Cardiac septum (tissue), 1 donor: ENCODE measurements around the gene MAP4K3. TPM values are rescaled to one million over a fixed set of nuclear protein-coding genes. Genes with fewer than 3 reads are reported as not detected.
"Not testable (repeated sequence)": the region's sequence is repeated elsewhere in the genome, so short reads cannot be mapped to it uniquely, and the experiment has no call there.

Source experiments
- DNase-seq: peaks from one replicate; pipeline ENCODE4 v3.0.0-alpha.2; 2020; ENCODE audit warnings: low spot score
- intact Hi-C: fragments of 100-400 bp; cut with DNase I; formaldehyde crosslinking; loops from one replicate; pipeline ENCODE4 v1.14.0; 2022
- total RNA-seq: library from RNA; stranded (reverse); fragmentation: NEBNext Ultra II Directional; extraction: Animal tissue kit (Norgen Biotek cat#: 25700); gene quantifications from one replicate; pipeline ENCODE4 v1.2.1, GENCODE V29; 2021
- donor health status: DM: no; HTN: no; CAD: no.

Gene MAP4K3
- total RNA-seq, 1 donor from 2014 or later: 40.0 TPM

DNA sequence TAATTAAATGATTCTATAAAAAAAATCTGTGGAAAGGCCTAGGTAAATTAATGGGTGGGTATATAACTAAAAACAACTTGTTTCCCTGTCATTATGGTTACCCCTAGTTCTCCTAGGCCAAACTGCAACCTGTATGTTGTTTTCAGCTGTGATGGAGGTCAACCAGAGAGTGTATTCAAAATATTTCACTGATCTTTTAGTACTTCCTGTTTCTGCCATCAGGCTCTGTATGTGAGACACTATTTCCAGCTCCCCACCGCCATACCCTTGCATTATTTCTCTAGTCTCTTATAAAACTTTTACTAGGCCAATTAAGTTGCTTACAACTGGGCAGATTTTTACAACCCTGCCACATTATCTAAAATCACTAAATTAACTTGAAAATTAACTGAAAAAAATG, 172.4 kb downstream of the MAP4K3 start:
- intact Hi-C loops: no loop called here
- no peak for DNase-seq

DNA sequence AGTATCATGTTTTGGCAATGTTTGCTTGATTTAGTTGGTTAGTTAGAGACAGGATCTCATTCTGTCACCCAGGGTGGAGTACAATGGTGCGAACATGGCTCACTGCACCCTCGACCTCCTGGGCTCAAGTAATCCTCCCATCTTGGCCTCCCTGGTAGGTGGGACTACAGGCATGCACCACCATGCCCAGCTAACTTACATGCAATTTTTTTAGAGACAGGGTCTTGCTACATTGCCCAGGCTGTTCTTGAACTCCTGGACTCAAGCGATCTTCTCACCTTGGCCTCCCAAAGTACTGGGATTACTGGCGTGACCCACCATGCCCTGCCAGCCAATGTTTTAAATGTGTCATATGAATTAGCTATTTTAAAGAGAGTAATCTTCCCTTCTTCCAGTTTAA, 177.0 kb downstream of the MAP4K3 start:
- DNase-seq: no peak
- intact Hi-C loops: no loop called here

DNA sequence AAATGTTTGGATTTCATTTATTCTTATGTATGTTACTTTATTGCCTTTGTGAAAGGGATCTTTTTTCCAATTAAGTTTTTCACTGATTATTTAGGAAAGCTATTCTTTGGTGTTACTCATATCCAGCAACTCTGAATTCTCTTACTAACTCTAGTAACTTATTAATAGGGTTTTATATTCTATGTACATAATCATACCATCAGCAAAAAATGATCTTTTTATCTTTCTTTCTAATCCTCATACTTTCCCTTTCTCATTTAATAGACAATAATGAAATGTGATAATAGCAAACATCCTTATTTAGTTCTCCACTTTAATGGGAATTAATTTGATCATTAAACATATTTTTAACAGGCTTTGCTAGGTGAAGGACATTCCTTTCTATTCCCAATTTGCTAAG, 181.0 kb downstream of the MAP4K3 start:
- intact Hi-C loops: no loop called here
- DNase-seq: no peak

DNA sequence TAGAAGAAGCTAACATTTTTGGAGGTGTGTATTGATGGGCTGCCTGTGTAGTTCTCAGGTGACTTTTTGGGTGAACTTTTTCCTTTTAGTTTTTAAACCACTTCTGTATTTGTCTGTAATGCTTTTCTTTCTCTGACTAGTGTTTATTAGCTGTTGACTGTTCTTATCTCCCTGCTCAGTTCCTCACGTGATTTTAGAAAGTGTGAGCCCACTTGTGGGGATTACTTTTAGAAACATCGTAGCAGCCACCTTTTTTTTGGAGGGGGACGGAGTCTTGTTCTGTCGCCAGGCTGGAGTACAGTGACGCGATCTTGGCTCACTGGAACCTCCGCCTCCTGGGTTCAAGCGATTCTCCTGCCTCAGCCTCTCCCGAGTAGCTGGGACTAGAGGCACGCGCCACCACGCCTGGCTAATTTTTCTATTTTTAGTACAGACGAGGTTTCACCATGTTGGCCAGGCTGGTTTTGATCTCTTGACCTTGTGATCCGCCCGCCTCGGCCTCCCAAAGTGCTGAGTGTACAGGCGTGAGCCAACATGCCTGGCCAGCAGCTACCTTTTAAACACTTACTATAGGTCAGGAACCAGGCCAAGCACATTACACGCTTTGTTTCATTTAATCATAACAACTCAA, 184.1 kb downstream of the MAP4K3 start:
- intact Hi-C loops: no loop called here
- DNase-seq: no peak

DNA sequence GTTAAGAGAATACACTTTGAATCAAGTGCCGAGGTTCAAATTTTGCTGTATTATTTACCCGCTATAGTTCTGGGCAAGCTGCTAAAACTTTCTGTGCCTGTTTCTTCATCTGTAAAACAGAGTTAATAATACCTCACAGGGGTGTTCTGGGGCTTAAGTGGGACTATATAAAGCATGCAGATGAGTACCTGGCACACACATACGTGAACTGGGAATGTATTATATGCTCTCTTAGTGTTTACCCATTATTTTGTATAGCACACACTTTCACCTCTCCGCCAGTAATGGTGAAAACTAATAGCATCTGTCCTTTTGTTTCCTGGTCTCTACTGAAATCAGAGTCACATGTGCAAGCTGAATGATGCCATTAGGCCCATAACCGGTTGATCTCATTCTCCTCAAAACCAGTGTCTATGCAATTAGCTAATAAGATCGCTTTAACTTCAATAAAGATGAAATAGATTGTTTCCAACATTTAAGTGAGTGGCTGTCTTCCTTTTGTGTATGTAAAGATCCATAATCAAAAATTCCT, 189.5 kb downstream of the MAP4K3 start:
- no peak for DNase-seq
- intact Hi-C loops: no loop called here

DNA sequence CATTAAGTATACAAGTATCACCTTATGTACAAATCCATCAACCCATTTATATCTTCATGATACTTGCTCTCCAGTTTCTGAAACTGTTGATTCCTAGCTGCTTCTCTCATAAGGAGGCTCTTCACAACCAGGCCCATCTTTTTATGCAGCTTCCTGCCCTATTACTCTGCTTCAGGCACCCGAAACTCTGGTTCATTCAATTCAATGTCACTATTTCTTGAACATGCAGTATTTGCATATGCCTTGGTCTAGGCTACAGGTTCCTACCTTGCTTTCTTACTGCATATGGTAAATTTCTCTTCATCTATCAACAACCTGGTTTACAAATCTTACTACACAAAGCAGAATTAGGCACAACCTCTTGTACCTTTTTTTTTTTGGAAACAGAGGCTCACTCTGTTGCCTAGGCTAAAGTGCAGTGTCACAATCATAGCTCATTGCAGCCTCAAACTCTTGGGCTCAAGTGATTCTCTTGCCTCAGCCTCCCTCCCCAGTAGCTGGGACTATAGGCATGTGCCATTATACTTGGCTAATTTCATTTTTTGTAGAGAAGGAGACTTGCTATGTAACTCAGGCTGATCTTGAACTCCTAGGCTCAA, 190.6 kb downstream of the MAP4K3 start:
- intact Hi-C loops: no loop called here
- DNase-seq: no peak

GRCh38 chr2:39244963-39245625, 192.0 kb downstream of the MAP4K3 start:
- DNase-seq, intact Hi-C loops: not testable (repeated sequence)

DNA sequence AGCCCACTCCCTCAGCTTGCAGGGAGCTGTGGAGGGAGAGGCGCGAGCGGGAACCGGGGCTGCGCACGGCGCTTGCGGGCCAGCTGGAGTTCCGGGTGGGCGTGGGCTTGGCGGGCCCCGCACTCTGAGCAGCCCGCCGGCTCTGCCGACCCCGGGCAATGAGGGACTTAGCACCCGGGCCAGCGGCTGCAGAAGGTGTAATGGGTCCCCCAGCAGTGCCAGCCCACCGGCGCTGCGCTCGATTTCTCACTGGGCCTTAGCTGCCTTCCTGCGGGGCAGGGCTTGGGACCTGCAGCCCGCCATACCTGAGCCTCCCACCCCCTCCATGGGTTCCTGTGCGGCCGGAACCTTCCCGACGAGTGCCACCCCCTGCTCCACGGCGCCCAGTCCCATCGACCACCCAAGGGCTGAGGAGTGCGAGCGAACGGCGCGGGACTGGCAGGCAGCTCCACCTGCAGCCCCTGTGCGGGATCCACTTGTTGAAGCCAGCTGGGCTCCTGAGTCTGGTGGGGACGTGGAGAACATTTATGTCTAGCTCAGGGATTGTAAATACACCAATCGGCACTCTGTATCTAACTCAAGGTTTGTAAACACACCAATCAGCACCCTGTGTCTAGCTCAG, 192.7 kb downstream of the MAP4K3 start:
- DNase-seq, intact Hi-C loops: not testable (repeated sequence)

GRCh38 chr2:39243469-39244123, 193.5 kb downstream of the MAP4K3 start, which contains the start of gene CDKL4:
TSS of gene CDKL4 (minus strand) at chr2:39243970.
- intact Hi-C loops: no loop called here
- no peak for DNase-seq

GRCh38 chr2:39241588-39241987, 195.5 kb downstream of the MAP4K3 start:
- DNase-seq: no peak
- intact Hi-C loops: no loop called here

DNA sequence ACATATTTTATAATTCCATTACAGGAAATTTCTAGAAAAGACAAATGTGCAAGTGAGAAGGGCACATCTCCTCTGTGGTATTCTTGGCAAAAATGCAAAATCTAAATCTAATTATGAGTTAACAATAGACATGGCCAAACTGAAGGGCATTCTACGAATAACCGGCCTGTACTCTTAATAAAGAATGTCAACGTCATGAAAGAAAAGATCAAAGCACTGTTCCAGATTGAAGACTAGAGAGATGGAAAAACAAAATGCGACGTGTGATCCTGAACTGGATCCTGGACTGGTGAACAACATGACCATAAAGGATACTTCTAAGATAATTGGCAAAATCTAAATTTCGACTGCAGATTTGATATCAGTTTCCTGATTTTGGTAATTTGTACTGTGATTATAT, 196.3 kb downstream of the MAP4K3 start:
- no peak for DNase-seq
- intact Hi-C loops: no loop called here

DNA sequence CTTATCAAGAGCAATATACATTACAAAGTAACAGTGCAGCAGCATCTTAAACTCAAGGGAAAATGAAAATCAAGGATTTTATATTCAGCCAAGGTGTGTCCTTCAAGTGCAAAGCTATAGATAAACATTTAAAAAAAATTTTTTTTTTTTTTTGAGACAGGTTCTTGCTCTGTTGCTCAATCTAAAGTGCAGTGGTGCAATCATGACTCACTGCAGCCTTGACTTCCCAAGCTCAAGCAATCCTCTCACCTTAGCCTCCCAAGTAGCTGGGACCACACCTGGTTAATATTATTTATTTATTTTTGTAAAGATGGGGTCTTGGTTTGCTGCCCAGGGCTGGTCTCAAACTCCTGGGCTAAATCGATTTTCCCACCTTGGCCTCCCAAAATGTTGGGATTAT, 202.3 kb downstream of the MAP4K3 start:
- intact Hi-C loops: no loop called here
- DNase-seq: no peak

DNA sequence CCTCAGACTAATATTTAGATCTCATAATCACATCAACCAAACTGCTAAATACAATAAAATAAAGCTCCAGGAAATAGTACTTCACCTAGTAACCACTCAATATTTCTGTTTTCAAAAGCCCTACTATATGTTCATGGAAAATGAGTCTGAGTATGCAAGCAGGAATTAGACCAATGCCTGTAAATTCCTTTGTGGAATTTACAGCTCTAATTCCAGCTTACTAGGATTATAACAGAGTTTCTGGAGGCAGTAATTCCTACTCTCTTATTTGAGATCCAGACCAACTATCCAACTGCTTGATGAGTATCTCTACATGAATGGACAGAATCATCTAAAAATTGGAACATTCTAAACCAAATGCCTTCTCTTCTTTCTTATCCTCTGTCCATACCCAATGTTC, 204.9 kb downstream of the MAP4K3 start:
- intact Hi-C loops: no loop called here
- DNase-seq: no peak

DNA sequence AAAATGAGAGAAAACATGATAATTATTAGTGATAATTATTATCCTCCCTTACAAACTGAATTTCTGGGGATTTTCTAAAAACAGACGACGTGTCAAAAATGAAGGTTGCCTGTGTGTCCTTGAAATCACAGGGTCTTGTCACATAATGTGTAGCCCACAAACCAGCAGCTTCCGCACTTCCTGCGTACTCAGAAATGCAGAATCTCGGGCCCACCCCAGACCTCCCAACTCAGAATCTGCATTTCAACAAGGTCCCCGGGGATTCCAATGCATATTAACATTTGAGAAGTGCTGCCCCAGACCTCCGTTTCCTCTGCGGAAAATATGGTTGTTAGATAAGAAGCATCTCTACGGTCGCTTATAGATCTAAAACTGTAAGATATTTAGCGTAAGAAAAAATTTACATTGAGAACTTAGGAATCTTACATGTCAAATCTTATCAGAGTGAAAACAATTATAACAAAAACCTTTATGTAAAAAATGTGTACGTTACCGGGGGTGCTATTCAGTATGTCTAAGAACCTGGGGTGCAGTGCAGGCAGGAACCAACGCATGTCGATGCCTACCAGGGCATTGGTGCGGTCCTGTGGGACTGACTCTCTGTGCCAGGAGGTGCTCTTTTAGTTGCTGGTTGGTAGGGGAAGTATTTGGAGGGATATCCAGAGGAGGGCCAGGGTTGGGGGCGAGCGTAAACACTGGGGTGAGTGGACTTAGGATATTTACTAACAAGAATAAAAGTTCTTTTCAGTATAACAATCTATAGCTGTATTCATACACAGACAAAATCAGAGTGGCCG, 208.5 kb downstream of the MAP4K3 start:
- intact Hi-C loops: loop anchor here (1.0 to 2.0 kb wide), 3 partner anchors 104 to 280 kb away; no protein-coding TSS in a partner anchor
- DNase-seq: no peak

GRCh38 chr2:39227628-39228412, 209.3 kb downstream of the MAP4K3 start:
- intact Hi-C loops: loop anchor here (1.0 to 2.0 kb wide), 3 partner anchors 103 to 279 kb away; no protein-coding TSS in a partner anchor
- peak; percentile 90 for DNase-seq

GRCh38 chr2:39225567-39225966, 211.5 kb downstream of the MAP4K3 start:
- intact Hi-C loops: no loop called here
- no peak for DNase-seq

DNA sequence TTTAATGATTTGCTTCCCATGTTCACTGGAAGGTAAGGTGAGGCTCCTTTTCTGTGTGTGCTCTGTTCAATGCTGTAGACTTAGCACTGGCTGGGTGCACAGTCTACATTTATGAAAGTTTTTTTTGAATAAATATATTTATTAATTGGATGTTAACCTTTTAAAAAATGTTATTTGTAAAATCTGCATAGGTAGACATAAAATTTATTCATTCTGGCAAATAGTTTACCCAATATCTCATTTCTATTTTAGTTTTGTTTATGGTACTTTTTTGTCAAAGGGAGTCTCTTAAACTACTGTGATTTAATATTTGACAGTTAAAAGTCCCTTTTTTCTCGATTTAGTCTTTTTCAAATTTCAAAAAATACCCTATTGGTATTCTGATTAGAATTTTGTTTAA, 213.2 kb downstream of the MAP4K3 start:
- intact Hi-C loops: no loop called here

GRCh38 chr2:39221459-39221858, 215.6 kb downstream of the MAP4K3 start:
- no peak for DNase-seq
- intact Hi-C loops: no loop called here

More for the DNA sequence above, 213.2 kb downstream of the MAP4K3 start:
- no peak for DNase-seq
